PFSK-1 (cell line): ENCODE measurements around the gene MRPS21.

Source experiments
- POLR2AphosphoS5 ChIP-seq: IDR thresholded peaks from 2 replicates; pipeline ENCODE4 v1.6.1; 2012; ENCODE audit warnings: low read depth, mild to moderate bottlenecking, control low read depth, low read length, moderate library complexity
- SIN3A ChIP-seq: IDR thresholded peaks from 2 replicates; pipeline ENCODE4 v1.6.1; 2012; ENCODE audit warnings: mild to moderate bottlenecking, low read length, moderate library complexity, borderline replicate concordance; ENCODE audit not compliant: insufficient read depth
- TAF1 ChIP-seq: IDR thresholded peaks from 2 replicates; pipeline ENCODE4 v1.6.1; 2012; ENCODE audit warnings: low read length, control low read depth, borderline replicate concordance; ENCODE audit not compliant: insufficient read depth
- TF ChIP-seq, protein P1 (sequence below), 2 experiments: IDR thresholded peaks; 2 replicates each; pipeline versions ENCODE4 v1.6.1 to v1.8.0; 2011 to 2012; ENCODE audit warnings: low read depth in 2 of 2, low read length in 2 of 2, control low read depth in 1 of 2, inconsistent platforms in 1 of 2, mild to moderate bottlenecking in 1 of 2, moderate library complexity in 1 of 2; ENCODE audit not compliant: insufficient read depth in 1 of 2

DNA sequence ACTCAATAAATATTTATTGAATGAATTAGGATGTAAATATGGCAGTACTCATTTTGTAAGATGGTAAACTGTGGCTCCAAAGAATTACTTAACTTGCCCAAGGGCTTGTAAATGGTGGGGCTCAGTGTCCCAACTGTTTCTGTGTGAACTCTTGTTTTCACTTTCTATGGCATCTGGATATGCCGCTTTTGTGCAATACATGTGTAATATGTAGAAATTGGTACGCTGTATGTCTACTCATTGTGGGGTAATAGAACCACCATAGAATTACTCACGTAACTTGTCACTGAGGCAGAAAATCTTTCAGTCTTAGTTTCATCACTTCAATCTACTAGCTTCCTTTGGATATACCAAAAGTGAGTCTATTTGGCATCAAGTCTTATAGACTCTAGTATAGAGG lies 28.6 kb downstream of the MRPS21 start:
- TF ChIP-seq, protein P1, sequence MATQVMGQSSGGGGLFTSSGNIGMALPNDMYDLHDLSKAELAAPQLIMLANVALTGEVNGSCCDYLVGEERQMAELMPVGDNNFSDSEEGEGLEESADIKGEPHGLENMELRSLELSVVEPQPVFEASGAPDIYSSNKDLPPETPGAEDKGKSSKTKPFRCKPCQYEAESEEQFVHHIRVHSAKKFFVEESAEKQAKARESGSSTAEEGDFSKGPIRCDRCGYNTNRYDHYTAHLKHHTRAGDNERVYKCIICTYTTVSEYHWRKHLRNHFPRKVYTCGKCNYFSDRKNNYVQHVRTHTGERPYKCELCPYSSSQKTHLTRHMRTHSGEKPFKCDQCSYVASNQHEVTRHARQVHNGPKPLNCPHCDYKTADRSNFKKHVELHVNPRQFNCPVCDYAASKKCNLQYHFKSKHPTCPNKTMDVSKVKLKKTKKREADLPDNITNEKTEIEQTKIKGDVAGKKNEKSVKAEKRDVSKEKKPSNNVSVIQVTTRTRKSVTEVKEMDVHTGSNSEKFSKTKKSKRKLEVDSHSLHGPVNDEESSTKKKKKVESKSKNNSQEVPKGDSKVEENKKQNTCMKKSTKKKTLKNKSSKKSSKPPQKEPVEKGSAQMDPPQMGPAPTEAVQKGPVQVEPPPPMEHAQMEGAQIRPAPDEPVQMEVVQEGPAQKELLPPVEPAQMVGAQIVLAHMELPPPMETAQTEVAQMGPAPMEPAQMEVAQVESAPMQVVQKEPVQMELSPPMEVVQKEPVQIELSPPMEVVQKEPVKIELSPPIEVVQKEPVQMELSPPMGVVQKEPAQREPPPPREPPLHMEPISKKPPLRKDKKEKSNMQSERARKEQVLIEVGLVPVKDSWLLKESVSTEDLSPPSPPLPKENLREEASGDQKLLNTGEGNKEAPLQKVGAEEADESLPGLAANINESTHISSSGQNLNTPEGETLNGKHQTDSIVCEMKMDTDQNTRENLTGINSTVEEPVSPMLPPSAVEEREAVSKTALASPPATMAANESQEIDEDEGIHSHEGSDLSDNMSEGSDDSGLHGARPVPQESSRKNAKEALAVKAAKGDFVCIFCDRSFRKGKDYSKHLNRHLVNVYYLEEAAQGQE (IDR thresholded peaks at IDR 0.05; ENCODE audit: insufficient read depth in 1 of 2, low read depth in 2 of 2, low read length in 2 of 2) = no peak
- TF ChIP-seq POLR2AphosphoS5 (no peak), TAF1 (no peak), SIN3A (no peak)
